RPMI7951 (cell line): ENCODE data around the gene NUP153. TPM values are rescaled to one million over a fixed set of nuclear protein-coding genes. Genes with fewer than 3 reads are reported as not detected.
"Not testable (repeated sequence)": the region's sequence is repeated elsewhere in the genome, so short reads cannot be mapped to it uniquely, and the experiment has no call there.

ENCODE experiments used
- DNase-seq: peaks from one replicate; pipeline ENCODE4 v3.0.0-alpha.2; 2012; ENCODE audit warnings: low read depth
- total RNA-seq: library from RNA; depleted of rRNA; stranded (reverse); fragments of >200 nt; shearing (Covaris generic); gene quantifications from 2 replicates; pipeline ENCODE4 v1.2.3, GENCODE V29; 2014

NUP153 gene
- total RNA-seq, 1 experiment from 2014 or later = 42.7 TPM

DNA sequence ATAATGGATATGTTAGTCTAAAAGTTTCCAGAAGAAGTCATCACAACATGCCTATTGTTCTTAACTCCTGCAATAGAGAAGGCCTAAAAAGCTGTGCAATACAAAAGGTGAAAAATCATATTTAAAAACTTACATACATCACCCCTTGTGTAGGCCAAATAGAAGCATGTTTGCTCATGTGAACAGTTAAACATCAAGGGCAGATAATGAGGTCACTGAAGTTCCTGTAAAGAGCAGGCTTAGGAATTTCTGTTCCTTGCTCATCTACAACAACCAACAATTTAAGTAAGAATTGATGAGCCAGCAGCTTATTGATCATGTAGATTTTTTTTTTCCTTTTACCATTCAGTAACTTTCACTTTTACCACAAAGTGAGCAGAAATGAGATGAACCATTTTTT, 7.5 kb upstream of the NUP153 start:
- DNase-seq = no peak

DNA sequence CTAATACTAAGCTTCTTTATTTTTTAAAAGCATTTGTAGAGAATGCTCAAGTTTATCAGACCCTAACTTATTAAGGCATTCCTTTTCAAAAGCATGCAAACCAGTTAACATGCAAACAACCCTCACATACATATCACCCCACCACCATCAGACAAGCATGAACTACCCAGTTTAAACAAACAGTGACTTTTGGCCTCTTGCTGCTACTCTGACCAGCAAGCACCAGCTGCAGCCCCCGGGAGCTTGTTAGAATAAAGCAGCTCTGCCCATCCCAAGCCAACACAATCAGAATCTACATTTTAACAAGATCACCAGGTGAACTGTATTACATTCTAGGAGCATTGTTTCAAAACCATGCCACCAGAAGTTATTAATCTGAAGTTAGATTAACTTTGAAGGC, 5.9 kb upstream of the NUP153 start:
- no peak for DNase-seq

DNA sequence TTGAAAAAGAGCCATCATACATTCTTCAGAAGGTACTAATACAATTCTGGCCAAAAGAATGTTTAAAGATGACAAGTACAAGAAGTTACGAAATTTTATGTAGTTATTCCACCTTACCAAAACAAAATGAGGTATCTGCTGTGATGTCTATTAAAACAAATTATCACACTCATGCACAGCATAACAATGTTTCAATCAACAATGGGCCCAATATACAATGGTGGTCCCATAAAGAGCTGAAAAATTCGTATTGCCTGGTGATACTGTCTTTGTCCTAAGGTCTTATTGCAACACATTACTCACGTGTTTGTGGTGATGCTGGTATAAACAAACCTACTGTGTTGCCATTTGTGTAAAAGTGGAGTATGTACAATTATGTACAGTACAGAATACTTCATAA, 3.6 kb upstream of the NUP153 start:
- DNase-seq = no peak

DNA sequence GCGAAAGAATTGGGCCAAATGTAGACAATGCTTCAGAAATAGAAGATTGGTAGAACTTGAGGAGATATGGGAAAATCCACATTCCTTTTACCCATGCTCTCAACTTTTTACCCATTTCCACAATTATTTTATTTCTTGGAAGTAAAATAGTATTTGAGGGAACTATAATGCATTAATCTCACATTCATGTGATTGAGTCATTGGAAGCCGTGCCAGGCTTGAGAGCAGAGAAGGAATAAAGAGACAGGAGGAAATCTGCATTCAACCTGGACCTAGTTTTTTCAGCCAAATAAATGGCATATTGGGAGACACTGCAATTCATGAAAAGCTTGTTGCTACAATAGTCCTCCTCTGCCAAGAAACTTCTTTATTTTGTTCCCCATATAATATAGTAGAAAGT, 2.8 kb upstream of the NUP153 start:
- no peak for DNase-seq

DNA sequence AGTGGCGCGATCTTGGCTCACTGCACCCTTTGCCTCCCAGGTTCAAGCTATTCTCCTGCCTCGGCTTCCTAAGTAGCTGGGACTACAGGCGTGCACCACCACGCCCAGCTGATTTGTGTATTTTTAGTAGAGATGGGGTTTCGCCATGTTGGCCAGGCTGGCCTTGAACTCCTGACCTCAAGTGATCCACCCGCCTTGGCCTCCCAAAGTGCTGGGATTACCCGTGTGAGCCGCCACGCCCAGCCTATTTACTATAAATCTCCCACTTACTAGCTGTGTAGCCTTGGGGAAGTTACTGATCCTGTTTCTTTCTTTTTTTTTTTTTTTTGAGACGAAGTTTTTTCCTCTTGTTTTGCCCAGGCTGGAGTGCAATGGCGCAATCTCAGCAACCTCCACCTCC, 1.3 kb upstream of the NUP153 start:
- not testable (repeated sequence) for DNase-seq

DNA sequence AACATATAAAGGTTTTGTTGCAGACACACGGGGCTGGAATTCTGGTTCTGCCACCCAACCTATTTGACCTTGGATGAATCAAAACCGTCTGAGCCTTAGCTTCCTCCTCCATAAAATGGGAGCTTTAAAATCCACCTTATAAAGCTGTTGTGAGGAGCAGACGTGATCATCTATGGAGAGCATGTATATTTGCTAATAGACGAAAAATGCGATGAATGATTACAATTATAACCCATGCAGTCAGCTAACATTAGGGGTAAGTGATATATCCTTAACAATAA, 586 bp upstream of the NUP153 start:
- DNase-seq = no peak

DNA sequence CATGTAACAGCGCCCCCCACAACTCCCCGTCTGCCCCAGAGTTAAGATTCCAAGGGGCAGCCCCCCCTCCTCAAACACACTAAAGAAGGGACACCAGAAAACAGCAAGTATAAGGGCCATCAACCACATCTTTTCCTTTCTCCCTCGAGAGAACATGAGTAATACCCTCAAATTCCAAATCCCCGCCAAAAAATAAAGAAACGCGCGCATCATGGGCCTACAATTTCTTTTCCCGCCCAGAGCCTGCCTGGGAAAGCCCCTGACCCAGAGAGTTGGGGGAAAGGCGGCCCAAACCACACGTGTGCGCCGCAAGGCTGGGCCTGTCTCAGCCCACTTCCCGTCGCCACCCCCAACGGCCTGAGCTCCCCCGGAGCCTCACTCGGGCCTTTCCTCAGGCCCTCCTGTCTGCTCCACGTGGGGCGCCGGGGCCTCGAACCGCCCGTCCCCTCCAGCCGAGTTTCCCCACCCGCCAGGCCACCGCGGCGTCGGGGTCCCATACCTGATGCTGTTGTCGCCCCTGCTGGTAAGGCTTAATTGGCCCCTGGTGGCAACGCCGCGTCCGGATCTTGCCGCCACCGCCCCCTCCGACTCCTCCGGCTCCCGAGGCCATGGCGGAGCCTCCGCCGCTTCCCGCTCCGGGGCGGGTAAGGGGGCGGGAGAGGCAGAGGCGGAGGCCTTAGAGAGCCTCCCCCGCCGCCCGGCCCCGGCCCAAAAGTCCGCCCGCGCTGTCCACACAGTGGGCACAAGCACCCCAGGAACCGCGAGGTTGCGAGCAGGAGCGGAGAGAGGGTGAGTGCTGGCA, 746 bp downstream of the NUP153 start:
- DNase-seq = peak; percentile 81

DNA sequence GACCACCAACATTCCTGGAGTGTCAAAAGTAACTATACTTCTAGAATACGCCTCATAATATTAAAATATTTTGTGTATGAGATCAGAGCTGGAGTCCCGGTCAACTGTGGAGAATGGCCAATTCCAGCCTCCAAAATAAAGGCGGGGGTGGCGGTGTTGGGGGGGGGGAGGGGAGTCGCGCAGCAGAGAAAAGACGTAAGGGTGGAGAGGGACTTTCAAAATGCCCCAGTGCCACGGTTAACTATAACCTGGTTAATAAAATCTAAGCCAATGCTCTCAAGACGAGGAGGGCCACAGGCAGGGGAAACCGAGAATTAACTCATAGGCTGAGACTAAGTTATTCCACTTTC, 1.3 kb downstream of the NUP153 start:
- DNase-seq = peak; percentile 67

DNA sequence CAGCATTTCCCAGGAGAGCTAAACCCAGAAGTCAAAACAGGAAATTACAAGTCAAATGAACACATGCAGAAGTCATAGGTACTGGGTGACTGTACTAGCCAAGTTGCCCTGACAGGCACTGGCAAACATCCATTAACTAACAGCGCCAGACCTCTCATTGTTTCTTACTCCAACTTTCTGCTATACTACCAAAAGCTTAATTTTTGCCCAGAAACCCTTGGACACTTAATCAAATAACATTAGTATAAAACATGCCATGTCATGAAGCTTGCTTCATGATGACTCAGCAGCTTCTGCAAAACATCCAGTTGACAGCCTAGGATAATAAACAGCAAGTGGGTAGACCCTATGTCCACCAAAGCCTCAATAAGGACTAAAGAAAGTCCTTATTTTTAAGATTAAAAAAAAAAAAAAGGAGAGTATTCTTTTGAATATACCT, 3.5 kb downstream of the NUP153 start:
- peak; percentile 74 for DNase-seq

DNA sequence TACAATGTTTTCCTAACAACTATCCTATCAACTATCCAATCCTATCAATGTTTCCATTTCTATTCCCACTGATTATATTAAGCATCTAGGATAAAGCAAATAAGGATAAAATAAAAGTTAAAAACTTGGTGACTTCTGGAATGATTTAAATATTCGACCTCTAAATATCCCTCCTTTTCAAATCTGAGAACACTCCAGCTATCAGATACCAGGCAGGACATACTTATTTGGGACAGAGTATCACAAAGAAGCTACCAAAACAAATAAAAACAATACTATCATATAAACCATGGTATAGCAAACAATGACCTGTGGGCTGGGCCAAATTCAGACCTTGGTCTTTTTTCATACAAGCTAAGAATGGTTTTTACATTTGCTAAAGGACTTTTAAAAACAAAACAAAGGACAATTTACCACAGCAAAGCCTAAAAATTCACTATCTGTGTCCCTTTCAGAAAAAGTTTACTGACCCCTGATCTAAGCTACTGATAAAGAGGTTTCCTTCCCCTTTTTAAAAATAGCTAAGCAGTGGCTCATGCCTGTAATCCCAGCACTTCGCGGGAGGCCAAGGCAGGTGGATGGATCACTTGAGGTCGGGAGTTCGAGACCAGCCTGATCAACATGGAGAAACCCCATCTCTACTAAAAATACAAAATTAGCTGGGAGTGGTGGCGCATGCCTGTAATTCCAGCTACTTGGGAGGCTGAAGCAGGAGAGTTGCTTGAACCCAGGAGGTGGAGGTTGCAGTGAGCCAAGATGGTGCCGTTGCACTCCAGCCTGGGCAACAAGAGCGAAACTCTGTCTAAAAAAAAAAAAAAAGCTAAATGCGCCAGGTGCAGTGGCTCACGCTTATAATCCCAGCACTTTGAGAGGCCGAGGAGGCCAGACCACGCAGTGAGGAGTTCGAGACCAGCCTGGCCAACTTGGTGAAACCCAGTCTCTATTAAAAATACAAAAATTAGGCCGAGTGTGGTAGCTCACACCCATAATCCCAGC, 6.0 kb downstream of the NUP153 start:
- DNase-seq = no peak

DNA sequence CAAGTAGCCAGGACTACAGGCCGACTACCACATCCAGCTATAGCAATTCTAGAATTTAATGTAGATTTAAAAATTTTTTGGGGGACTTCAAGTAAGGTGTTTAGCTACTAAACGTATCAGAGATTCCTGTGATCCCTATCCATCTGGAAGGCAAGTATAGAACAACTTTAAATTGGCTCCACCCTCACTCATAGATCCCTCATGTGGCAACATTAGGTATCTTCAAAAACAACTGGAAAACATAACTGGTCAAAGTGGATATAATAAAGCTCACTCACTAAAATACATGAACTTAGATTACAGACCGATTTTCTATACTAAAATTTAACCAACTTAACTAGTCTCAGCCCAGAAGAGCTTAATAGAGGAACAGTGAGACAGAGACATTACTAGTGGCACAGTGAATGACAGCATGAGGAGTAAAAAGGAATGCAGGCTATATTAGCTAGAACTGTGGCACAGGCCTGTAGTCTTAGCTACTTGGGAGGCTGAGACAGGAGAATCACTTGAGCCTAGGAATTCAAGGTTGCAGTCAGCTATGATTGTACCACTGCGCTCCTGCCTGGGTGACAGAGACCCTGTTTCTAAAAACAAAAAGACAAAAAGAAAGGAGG, 14.7 kb downstream of the NUP153 start:
- DNase-seq = no peak

DNA sequence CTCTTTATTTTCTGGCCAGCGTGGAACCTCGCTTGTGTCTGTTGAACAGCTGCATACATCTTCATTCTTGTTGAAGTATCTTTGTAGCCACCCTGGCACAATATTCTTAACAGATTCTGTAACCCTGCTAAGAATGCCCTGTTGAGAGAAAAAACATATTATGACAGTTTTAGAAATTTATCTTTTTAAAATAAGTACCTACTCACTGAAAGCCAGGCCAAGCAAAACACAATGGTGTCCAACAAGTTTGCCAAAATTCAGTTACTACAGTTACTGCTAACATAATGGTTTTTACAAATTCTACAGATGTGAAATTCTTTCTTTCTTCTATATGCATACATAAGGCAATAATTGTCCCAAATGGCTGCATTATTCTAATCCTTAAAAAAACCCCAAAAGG, 18.2 kb downstream of the NUP153 start:
- DNase-seq = no peak

DNA sequence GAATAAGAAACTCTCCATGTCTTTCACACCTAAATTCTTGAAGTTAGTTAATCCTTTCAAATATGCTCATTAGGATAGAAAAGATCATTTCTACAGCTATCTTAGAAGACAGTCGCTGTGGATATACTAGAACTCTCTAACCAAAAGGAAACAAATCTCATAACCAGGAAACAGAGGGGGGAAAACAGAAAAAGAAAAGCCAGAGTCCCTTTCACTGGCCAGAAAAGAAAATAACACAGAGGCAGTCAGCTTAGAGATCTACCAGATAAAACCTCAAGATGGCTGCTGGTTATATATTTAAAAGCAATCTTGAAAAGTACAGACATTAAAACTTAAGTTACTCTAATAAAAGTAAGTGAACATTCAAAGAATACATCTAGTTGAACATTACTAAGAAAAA, 19.6 kb downstream of the NUP153 start:
- DNase-seq = no peak

DNA sequence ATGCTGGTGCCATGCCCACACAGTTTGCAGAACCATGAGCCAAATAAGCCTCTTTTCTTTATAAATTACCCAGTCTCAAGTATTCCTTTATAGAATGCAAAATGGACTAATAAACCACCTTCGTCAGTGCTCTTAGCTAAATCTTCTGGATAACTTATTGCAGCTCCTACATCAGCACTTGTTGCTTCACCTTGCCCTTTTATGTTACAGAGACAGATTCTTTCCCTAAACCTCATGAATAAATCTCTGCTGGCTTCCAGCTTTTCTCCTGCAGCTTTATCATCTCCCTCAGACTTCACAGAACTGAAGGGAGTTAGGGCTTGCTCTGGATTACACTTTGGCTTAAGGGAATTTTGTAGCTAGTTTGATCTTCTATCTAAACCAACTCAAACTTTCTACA, 22.6 kb downstream of the NUP153 start:
- no peak for DNase-seq

DNA sequence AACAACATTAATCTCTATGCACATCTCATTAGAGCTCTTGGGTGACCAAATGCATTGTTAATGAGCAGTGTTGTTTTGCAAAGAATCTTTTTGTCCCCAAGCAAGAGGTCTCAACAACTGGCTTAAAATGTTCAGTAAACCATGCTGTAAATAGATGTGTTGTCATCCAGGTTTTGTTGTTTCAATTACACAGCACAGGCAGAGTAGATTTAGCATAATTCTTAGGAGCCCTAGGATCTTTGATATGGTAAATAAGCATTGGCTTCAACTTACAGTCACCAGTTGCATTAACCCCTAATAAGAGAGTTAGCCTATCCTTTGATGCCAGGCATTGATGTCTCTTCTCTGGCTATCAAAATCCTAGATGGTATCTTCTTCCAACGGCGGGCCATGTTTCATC, 23.3 kb downstream of the NUP153 start:
- DNase-seq = no peak

DNA sequence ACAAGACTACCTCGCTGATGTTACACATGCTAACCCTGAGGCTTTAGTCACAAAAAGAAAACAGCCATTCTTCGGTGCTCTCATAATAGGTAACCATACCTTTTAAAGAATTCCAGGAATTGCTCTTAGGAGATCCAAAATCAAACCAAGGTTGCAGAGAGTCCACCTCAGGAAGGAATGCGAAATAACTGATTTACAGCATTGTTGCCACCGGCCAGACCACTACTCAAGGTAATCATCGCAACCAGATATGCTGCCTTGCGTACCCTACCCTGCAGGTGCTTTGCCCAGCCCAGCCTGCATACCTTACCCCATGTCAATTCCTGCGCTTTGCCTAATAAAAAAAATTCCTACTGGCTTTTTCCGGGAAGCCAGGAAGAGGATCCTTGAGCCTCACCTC, 27.0 kb downstream of the NUP153 start:
- DNase-seq = no peak

DNA sequence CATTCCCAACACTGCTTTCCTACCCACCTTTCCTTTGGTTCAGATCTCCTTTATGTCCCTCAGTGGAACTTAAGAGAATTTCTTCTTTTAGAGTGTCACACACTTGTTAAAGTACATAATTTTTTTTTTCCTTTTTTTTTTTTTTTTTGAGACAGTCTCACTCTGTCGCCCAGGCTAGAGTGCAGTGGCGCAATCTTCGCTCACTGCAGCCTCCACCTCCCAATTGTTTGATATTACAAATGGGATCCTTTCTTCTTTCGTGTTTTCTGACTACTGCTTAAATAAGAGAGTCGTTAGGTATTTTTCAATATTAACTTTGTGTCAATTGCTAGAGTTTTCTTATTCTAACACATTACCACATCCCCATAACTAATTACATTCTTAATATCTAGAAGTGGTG, 29.1 kb downstream of the NUP153 start:
- no peak for DNase-seq

DNA sequence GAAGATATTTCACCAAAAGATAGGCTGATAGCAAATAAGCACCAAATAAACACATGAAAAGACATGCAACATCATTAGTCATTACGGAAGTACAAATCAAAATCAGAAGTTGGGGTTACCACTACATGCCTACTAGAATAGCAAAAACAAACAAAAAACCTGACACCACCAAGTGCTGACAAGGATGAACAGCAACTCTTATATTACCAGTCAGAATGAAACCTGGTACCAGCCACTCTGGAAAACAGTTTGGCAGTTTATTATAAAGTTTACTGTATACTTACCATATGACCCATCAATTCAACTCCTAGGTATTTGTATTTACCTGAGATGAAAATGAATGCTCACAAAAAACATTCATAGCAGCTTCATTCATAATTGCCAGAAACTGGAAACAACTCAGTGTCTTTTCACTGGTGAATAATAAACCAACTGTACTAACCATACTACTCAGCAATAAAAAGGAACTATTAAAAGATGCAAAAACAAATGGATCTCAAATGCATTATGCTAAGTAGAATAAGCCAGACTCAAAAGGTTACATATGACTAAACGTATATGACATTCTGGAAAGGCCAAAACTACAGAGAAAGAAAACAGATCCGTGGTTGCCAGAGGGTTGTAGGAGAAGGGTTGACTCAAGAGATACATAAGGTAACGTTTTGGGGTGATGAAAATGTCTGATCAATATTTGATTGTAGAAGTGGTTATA, 33.0 kb downstream of the NUP153 start:
- no peak for DNase-seq

DNA sequence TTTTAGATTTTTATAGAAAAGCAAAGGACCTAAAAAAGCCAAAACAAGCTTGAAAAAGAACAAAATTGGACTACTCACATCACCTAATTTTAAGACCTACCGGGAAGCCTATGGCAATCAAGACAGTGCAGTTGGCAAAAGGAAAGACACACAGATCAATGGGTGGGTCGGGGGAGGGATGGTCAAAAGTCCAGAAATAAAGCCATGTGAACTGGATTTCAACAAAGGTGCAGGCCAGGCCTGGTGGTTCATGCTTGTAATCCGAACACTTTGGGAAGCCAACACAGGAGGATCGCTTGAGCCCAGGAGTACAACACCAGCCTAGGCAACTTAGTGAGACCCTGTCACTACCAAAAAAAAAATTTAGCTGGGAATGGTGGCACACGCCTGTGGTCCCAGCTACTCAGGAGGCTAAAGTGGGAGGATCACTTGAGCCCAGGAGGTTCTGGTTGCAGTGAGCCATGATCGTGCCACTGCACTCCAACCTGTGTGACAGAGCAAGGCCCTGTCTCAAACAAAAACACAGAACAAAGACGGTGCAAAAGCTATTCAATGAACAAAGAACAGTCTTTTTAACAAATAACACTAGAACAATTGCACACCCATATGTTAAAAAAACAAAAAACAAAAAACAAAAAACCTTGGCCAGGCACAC, 34.5 kb downstream of the NUP153 start:
- no peak for DNase-seq

DNA sequence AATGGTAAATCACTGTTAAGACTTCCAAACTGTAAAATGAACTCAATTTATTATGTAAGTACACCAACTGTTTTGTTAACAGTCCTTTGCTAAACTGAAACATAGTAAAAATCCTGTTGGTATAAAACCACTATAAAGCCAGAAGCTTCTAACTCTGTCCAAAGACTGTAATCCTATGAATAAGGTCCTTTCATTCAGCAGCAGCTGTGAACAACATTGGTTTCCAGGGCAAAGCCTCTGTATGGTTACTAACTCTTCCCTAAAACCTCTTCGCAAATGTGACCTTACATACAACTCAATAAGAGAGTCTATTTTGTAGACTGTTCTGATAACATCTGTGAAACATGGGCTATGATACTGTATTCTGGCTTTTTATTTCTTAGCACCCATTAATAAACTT, 40.1 kb downstream of the NUP153 start:
- peak; percentile 28 for DNase-seq

DNA sequence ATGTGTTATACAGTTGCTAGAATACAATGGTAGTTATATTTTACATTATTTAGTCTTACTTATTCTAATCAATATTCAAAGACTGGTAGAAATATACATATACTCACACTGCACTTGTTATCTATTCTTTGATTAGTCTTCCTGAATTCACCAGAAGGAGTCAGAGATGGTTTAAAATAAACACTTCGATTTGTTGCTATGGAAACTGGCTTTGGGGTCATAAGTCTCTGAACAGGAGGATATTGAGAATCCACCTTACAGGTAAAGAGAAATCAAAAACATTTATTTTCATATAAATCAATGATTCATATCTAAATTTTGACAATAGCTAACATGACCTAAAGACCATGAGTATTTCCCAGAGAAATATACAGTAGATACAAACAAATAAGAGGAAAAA, 41.6 kb downstream of the NUP153 start:
- DNase-seq = no peak

DNA sequence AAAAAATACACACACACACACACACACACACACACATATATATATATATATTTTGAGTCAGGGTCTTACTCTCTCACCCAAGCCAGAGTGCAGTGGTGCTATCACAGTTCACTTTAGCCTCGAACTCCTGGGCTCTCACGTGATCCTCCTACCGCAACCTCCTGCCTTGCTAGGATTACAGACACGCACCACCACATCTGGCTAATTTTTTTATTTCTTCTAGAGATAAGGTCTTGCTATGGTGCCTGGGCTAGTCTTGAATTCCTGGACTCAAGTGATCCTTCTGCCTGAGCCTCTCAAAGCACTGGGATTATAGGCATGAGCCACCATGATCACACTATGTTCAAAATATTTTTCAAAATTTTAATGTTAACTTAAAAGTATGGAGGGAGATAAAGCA, 43.5 kb downstream of the NUP153 start:
- DNase-seq = no peak
